IPS DF 4.7 (cell line): ENCODE data around the gene PIEZO2.
"Not testable (repeated sequence)": the region's sequence is repeated elsewhere in the genome, so short reads cannot be mapped to it uniquely, and the experiment has no call there.

Experiments used
- DNase-seq: peaks from one replicate; pipeline ENCODE4 v3.0.0-alpha.2; 2013; ENCODE audit warnings: low spot score; ENCODE audit errors: extremely low read depth

The PIEZO2 gene

DNA sequence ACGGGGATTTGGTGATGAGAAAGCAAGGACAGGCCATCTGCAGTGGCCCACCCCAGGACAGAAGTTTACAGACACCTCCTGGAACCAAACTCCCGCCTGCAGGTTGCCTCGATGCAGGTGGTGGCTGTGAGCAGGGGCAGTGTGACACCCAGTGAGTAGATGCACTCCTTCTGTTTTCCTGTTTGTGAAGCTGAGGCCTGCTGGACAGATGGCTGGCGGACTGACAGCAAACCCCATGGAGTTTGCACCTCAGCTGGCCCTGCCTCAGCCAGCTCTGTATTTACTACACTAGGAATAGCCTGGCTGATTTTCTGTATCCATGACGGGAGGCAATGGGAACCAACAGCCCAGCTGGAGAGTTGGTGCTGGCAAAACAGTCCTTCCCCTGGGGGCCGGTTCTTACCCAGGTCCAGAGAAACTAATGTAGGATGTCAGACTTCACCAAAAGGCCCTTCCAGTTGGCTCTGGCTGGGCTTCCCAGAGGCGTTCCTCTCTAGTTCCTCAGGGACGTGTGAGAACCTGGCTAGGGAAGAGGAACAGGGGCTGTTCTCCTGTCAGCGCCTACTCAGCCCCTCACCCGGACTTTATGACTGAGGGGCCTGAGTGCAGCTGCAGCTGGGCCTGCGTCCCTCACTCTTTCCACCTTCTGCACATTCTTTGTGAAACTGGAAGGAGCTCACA is 511.4 kb downstream of the PIEZO2 start:
- DNase-seq, result not testable (repeated sequence)

DNA sequence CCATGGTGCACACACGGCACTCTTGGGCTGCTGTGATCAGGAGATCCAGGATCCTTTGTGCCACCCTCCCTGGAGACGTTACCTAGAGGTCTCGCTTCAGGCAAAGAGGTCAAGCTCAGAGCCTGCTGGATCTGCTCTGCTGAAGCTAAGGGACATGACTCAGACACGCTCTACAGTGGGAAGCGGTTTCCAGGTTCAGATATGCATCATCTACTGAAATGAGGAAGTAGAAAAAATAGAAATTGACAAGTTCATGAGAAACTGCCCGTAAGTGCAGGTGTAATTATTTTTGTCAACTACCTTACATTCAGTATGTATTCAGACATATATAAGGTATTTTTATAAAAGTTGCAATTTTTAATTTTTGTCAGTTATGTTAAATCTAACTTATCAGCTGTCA is 520.3 kb downstream of the PIEZO2 start:
- not testable (repeated sequence) for DNase-seq

DNA sequence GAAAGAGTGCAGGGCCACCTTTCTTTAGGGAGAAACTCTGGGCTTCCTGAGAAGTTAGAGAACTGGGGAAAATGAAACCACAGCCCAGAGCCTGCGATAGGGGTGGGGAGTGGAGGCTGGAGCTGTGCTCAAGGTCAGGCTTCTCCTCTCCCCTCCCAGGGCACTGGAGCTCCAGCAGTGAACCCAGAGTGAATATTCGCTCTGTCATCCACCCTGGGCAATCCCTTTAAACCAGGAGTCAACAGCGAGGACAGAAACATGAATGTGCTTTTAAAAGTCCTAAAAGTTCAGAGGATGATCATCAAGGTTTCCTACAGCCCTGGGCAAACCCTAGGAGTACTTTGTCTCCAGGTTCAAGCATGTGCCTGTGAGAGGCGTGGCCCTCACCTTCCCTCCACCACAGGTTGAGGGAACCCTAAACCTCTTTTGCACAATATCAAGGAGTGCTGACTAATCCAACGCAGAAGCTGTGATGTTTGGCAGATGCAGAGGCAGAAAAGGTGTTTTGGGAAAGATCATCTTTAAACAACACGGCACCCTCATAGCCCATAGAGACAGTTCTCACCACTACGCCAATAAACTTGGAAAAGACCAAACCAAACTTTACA is 522.7 kb downstream of the PIEZO2 start:
- not testable (repeated sequence) for DNase-seq

DNA sequence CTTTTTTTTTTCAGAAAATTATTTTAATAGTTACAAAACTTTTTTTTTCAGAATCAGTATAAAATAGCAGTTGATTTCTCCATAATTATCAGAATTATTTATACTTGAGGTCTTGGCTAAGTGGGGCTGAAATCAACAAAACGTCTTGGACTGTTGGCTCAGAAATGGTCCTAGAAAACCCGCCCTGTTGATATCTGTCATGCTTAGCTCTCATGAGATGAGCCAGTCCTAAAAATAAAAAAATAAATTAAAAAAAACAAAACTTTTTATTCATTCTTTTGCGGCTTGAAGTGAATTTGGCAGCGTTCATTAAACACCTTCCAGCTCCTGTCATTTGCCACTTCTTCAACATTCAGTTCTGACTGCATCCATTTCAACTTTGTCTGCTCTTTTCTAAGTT is 525.8 kb downstream of the PIEZO2 start:
- DNase-seq, result not testable (repeated sequence)

DNA sequence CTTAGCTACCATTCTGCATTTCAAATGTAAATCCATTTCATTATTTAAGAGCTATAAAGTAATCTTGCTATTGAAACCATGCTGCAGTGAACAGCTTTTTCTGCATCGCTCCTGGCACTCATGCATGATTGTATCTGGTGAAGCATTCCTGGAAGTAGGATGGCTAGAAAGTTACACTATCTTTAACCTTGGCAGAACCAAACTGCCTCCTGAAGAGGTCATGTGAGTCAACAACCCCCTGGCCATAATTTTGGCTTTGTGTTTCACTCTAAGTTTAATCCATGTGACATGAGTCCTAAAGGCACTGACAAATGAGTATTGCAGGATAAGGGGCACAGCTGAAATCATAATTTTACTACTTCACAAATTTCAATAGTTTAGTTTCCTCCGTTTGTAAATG is 526.4 kb downstream of the PIEZO2 start:
- DNase-seq, result not testable (repeated sequence)

DNA sequence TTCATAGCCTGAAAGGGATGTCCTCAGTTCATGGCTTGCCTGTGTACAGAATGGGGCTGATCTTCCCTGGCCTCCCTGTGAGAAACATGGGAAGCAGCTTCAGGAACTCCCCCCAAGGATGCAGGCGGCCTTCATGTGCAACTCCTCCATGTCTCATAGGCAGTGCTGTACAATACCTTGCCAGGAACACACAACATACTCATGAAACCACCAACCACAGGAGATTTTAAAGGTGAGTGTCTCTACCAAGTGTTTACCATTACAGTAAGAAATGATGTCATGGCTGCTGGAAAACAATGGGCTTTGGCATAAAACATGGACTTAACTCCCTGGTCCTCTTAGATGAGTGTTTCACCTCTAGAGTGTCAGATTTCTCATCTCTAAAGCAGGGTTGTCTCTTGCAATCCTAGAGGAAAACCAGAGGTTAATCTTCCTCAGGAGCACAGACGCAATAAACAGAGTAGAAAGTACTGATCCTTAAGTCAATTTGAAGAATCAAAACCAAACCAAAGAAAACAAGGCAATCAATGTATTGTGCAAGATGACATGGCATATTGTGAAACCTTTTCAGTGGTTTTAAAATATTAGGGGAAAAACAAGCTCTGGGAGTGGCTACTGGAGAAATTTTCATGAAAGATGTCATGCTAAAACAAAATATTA is 528.6 kb downstream of the PIEZO2 start:
- DNase-seq, result not testable (repeated sequence)
